IPS-18a (cell line): ENCODE measurements around the gene RYR2.
"Not testable (repeated sequence)": the region's sequence is repeated elsewhere in the genome, so short reads cannot be mapped to it uniquely, and the experiment has no call there.

Experiments used
- H3K27ac ChIP-seq: one replicate; pipeline ENCODE4 v1.5.1; 2013; ENCODE audit warnings: low read length
- H3K27me3 ChIP-seq: one replicate; pipeline ENCODE4 v1.6.1; 2013; ENCODE audit warnings: mild to moderate bottlenecking, low read length; ENCODE audit not compliant: control insufficient read depth, insufficient read depth
- H3K36me3 ChIP-seq: one replicate; pipeline ENCODE4 v1.6.1; 2013; ENCODE audit warnings: low read depth, low read length; ENCODE audit not compliant: control insufficient read depth
- H3K4me1 ChIP-seq: one replicate; pipeline ENCODE4 v1.6.1; 2013; ENCODE audit warnings: low read depth, low read length; ENCODE audit not compliant: control insufficient read depth
- H3K4me3 ChIP-seq: one replicate; pipeline ENCODE4 v1.5.1; 2013; ENCODE audit warnings: low read length
- H3K9ac ChIP-seq: one replicate; pipeline ENCODE4 v1.6.1; 2013; ENCODE audit warnings: mild to moderate bottlenecking, low read length, moderate library complexity
- H3K9me3 ChIP-seq: one replicate; pipeline ENCODE4 v1.6.1; 2013; ENCODE audit warnings: low read depth, low read length; ENCODE audit not compliant: control insufficient read depth

RYR2 gene

DNA sequence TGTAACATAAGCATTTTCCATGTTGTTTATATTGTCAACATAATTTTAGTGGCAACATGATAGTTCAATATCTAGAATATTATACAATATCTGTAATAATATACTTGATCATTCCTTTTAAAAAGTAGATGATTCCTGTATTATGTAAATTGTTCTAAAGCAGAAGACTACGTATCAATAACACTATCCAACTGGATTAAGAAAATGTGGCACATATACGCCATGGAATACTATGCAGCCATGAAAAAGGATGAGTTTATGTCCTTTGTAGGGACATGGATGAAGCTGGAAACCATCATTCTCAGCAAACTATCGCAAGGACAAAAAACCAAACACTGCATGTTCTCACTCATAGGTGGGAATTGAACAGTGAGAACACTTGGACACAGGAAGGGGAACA lies 329.5 kb downstream of the RYR2 start:
- not testable (repeated sequence) for H3K27ac ChIP-seq, H3K36me3 ChIP-seq, H3K9ac ChIP-seq, H3K4me1 ChIP-seq, H3K9me3 ChIP-seq, H3K4me3 ChIP-seq, H3K27me3 ChIP-seq

DNA sequence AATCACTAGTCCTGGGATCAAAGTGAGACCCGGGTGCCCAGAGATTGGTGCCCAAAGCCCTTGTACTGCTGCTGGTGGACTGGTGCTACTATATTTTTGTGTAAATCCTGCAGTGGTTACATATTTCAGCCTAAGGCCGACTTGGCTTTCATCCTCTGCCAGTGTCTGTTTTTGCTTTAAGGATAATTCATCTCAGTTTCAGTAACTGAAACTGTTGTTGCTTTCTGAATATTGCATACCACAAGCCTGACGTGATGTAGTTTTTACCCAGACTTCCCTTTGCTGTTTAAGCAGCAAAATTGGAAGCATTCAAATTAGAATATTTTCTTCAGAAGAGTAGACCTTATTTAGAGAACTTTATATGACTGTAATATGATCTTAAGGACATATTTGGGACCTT lies 341.8 kb downstream of the RYR2 start:
- H3K27me3 ChIP-seq: no peaks in the 10 kb centered on the region
- H3K36me3 ChIP-seq: no peaks in the 10 kb centered on the region
- H3K4me1 ChIP-seq: no peaks in the 10 kb centered on the region
- no peak overlapping the region for H3K9ac ChIP-seq
- H3K4me3 ChIP-seq: no peak overlapping the region
- no peak overlapping the region for H3K27ac ChIP-seq
- no peaks in the 10 kb centered on the region for H3K9me3 ChIP-seq

DNA sequence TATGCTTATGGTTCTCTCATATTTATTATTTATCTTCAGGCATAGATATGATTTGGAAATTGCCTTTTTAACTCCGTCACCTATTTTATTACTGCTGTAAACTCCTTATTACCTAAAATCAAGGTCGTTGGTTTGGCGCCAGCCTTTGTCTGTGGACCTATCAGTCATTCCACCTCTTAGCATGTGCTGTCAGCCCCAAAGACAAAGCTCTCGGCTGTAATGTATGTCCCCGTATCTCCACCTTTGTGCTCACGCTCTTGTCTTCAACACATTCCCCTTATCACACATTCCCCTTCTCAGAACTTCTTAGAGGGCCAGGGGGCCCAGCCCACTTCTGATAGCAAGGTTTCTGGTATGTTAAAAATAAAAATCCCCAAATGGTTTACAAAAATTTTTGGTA lies 342.2 kb downstream of the RYR2 start:
- Histone ChIP-seq H3K9ac (no peak overlapping the region), H3K36me3 (no peaks in the 10 kb centered on the region), H3K27me3 (no peaks in the 10 kb centered on the region), H3K27ac (no peak overlapping the region), H3K9me3 (no peaks in the 10 kb centered on the region), H3K4me1 (no peaks in the 10 kb centered on the region), H3K4me3 (no peak overlapping the region)

DNA sequence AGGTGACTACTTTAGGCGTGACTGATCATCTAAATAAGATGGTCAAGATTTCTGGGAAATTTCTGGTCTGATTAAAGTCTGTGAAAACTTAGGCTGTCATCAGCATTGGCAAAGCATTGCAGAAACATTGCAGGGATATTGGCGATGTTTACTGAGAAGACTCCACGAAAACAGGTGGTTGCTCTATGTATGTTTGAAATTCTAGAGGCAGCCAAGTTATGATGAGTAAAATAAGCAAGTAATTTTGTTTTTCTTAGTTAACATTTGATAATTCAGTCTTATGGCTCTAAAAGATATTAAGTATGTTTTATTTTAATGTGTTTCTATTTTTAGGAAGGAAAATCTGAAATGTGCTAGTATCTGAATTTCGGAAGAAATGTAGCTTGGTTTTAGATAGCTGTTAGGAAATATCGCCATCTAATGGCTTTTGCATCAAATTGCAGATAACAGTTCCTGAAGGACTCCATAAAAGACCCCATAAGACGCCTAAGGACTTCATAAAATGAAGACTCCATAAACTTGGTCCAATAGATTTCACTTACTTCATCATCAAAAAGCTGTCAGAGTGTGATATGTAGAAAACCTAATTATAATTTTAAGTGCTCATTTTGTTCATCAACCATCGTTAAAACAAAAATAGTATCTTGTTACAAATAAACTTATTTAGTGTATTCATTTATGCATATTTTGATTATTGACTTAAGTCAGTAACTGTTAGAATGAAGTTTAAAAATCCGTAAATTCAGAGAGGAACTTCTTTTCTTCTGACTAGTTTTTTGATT lies 344.6 kb downstream of the RYR2 start:
- Histone ChIP-seq H3K27me3 (no peaks in the 10 kb centered on the region), H3K9me3 (no peaks in the 10 kb centered on the region), H3K9ac (no peak overlapping the region), H3K27ac (no peak overlapping the region), H3K4me3 (no peak overlapping the region), H3K4me1 (no peaks in the 10 kb centered on the region), H3K36me3 (no peaks in the 10 kb centered on the region)

DNA sequence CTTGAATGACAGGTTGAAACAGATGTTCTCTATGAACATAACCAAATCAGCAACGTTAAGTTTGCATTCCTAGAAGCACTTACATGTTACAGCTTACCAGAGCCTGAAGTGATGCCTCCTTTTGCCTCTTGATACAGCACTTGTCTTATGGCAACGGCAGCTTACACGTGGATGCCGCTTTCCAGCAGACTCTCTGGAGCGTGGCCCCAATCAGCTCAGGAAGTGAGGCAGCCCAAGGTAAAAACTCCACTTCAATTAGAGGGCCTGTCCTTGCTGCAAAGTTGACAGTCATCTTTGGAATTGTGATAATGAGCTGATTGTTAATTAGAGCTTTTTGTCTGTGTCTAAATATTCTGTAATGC lies 345.1 kb downstream of the RYR2 start:
- Histone ChIP-seq H3K27ac (no peak overlapping the region), H3K9ac (no peak overlapping the region), H3K9me3 (no peaks in the 10 kb centered on the region), H3K4me3 (no peak overlapping the region), H3K36me3 (no peaks in the 10 kb centered on the region), H3K27me3 (no peaks in the 10 kb centered on the region), H3K4me1 (no peaks in the 10 kb centered on the region)

DNA sequence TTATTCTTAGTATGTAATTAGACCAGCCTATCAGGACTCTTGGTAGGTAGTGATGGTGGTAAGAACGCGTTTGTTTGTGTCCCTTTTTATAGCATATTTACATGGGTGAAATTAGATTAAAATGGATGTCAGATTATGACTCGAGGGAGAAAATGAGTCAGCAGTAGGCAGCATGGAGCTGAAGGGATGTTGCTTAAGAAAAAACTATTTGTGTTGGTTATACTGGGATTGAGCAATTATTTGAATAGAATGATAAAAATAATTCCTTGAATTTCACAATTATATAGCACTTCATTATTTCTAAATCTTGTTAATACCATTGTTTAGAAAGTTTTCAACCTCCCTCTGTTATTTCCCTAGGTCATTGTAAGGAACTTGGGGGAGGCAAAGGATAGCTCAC lies 348.8 kb downstream of the RYR2 start:
- Histone ChIP-seq H3K36me3 (no peaks in the 10 kb centered on the region), H3K27me3 (no peaks in the 10 kb centered on the region), H3K9ac (no peak overlapping the region), H3K27ac (no peak overlapping the region), H3K4me3 (no peak overlapping the region), H3K9me3 (no peaks in the 10 kb centered on the region), H3K4me1 (peaks cover 7% of the 10 kb centered on the region)

DNA sequence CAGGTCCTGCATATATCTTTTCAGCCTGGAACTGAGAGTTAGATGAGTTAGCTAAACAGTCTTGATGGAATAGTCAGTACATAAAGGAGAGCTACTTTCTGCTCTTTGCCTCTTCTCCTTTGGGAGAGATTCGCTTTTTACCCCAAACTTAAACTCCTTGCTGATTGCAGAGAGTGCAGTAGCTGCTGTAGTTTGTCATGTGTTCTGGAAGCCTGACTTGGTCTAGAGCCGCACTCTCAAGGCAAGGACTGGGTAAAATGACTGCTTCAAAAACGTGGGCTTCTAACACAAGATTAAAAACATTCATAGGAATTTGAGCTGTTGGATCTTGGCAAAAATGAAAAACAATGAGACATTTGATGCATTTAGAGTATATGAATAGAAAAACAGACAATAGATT lies 351.6 kb downstream of the RYR2 start:
- Histone ChIP-seq H3K9ac (no peak overlapping the region), H3K4me1 (peaks cover 15% of the 10 kb centered on the region), H3K36me3 (no peaks in the 10 kb centered on the region), H3K9me3 (peaks cover 3% of the 10 kb centered on the region), H3K27me3 (no peaks in the 10 kb centered on the region), H3K27ac (no peak overlapping the region), H3K4me3 (no peak overlapping the region)

DNA sequence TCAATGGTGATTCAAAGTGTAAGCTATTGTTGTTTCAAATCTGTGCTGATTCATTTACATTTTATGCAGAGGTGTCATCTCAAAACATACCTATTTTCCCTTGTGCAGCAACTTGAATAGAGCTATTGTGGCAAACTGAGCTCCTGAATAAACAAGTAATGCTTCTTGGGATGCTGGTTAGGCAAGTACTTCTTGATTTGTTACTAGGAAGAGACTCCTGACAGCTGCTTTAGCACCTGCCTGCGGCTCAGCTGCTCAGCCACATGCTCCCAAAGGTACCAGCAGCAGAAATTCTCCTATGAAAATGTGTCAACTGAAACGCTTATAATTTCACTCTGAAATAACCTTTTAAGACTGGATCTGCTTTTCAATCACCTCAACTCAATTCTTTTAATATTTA lies 352.3 kb downstream of the RYR2 start:
- Histone ChIP-seq H3K27ac (no peak overlapping the region), H3K9me3 (peaks cover 7% of the 10 kb centered on the region), H3K36me3 (no peaks in the 10 kb centered on the region), H3K9ac (no peak overlapping the region), H3K4me1 (peaks cover 15% of the 10 kb centered on the region), H3K4me3 (no peak overlapping the region), H3K27me3 (no peaks in the 10 kb centered on the region)

DNA sequence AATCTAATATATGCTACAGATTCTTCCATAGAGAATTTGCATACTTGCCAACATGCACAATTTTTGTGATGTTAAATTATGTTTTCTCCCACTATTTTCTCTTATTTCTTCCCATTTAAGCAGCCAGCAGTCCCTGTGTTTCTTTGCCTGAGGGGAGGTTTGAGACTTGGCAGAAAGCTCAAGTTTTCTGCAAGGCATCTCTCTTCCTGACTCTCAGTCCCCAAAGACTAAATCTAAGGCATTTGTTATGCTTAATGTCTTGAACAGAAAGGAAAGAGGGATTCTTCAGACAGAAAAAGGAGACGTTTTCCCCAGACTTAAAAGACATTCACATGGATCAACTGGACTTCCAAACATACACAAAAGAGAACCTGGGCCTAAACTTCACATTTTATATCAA lies 354.4 kb downstream of the RYR2 start:
- H3K9ac ChIP-seq: no peak overlapping the region
- no peaks in the 10 kb centered on the region for H3K36me3 ChIP-seq
- no peak overlapping the region for H3K27ac ChIP-seq
- H3K27me3 ChIP-seq: no peaks in the 10 kb centered on the region
- peaks cover 11% of the 10 kb centered on the region for H3K9me3 ChIP-seq
- H3K4me1 ChIP-seq: peaks cover 15% of the 10 kb centered on the region
- H3K4me3 ChIP-seq: no peak overlapping the region

DNA sequence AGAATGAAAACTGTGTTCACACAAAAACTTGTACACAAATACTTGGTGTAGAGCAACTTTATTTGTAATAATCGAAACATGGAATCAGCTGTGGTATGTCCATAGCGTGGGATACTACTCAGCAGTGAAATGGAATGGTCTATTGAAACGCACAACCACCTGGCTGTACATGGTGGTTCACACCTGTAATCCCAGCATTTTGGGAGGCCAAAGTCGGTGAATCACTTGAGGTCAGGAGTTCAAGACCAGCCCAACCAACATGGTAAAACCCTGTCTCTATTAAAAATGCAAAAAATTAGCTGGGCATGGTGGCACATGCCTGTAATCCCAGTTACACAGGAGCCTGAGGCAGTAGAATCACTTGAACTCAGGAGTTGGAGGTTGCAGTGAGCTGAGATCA lies 356.8 kb downstream of the RYR2 start:
- Histone ChIP-seq H3K27me3 (no peaks in the 10 kb centered on the region), H3K4me1 (peaks cover 15% of the 10 kb centered on the region), H3K9ac (no peak overlapping the region), H3K4me3 (no peak overlapping the region), H3K36me3 (no peaks in the 10 kb centered on the region), H3K27ac (no peak overlapping the region), H3K9me3 (peaks cover 15% of the 10 kb centered on the region)

DNA sequence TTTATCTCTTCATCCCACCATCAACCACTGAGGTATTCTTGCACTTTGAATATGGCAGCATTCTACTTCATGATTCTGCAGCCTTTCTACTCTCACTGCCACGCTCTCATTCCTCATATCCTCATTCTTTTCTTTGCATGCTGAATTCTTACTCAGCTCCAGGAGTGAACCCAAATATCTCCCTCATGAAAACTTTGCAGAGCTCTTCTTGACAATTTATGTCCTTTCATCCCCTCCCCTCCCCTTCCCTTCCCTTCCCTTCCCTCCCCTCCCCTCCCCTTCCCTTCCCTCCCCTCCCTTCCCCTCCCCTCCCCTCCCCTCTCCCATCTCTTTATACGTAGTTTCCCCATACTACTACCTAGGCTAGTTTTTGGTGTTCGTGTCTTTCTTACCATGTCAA lies 363.9 kb downstream of the RYR2 start:
- H3K4me1 ChIP-seq: no peaks in the 10 kb centered on the region
- H3K27me3 ChIP-seq: no peaks in the 10 kb centered on the region
- no peak overlapping the region for H3K4me3 ChIP-seq
- no peak overlapping the region for H3K27ac ChIP-seq
- no peak overlapping the region for H3K9ac ChIP-seq
- H3K9me3 ChIP-seq: peaks cover 7% of the 10 kb centered on the region
- no peaks in the 10 kb centered on the region for H3K36me3 ChIP-seq

DNA sequence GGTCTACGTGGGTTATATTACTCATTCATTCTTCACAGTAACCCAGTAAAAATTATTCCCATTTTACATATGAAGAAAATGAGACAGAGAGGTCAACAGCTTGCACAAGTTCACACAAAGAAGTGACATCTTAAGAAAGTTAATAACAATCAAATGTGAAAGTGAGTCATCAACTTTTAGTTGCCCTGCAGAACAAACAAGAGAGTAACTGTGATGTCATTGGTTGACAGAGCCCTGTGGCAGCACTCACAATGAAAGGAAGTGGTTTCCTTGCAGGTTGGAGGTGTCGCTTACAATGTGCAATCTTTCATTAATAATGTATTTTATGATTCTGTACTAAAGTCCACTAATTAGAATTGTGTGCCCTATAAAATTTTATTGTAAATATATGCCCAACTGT lies 369.6 kb downstream of the RYR2 start:
- H3K9ac ChIP-seq: no peak overlapping the region
- H3K36me3 ChIP-seq: no peaks in the 10 kb centered on the region
- no peaks in the 10 kb centered on the region for H3K27me3 ChIP-seq
- H3K4me1 ChIP-seq: peaks cover 16% of the 10 kb centered on the region
- no peak overlapping the region for H3K4me3 ChIP-seq
- peaks cover 3% of the 10 kb centered on the region for H3K9me3 ChIP-seq
- no peak overlapping the region for H3K27ac ChIP-seq
